NOMO-1 (cell line): ENCODE measurements around the gene EPC1.
"Not testable (repeated sequence)": the region's sequence is repeated elsewhere in the genome, so short reads cannot be mapped to it uniquely, and the experiment has no call there.

Experiments
- DNase-seq, 2 experiments: peaks; one replicate each; lab custom pipeline; 2025; ENCODE audit not compliant: unreplicated experiment in 2 of 2; lab: John Stamatoyannopoulos, UW

The EPC1 gene

GRCh38 chr10:32373031-32373430 lies 26.1 kb upstream of the EPC1 start:
- no peak for DNase-seq

- no peak for DNase-seq
Observed at GRCh38 chr10:32372000-32372875, 25.3 kb upstream of the EPC1 start.

DNA sequence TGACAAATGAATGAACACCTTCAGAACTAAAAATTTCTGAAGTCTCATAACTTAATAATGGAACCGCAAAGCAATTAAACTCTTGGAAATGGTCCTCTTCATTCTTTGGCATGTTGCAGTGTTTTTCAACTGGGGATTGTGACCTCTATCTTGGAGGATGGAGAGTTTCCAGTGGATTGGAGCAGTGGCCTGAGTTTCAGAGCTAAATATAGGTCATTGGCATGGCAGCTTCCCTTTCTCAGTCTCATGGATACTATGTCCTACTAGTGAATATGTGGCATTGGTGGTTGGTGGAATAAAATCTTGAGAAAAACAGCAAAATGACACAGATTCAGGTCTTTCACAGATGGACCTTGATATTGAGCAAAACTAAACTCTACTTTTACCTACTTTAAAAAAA lies 24.1 kb upstream of the EPC1 start:
- DNase-seq: no peak

- DNase-seq: peak; percentile 53 to 77
Observed at GRCh38 chr10:32367793-32368453, 21.0 kb upstream of the EPC1 start.

GRCh38 chr10:32366588-32366987 lies 19.6 kb upstream of the EPC1 start:
- no peak for DNase-seq

GRCh38 chr10:32366111-32366510 lies 19.2 kb upstream of the EPC1 start:
- DNase-seq: no peak

DNA sequence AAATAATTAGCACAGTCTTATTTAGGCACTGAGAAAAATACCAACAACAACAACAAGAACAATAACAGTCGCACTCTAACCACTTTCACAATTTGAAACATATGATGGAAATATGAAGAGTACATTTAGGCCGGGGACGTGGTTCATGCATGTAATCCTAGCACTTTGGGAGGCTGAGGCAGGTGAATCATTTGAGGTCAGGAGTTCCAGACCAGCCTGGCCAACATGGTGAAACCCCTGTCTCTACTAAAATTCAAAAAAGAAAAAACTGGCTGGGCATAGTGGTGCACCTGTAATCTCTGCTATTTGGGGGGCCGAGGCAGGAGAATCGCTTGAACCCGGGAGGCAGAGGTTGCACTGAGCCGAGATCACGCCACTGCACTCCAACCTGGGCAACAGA lies 18.4 kb upstream of the EPC1 start:
- not testable (repeated sequence) for DNase-seq

- DNase-seq: no peak
Observed at GRCh38 chr10:32362571-32362970, 15.6 kb upstream of the EPC1 start.

- DNase-seq: no peak
Observed at GRCh38 chr10:32360884-32361283, 13.9 kb upstream of the EPC1 start.

- no peak for DNase-seq
Observed at GRCh38 chr10:32360241-32360640, 13.3 kb upstream of the EPC1 start.

- no peak for DNase-seq
Observed at GRCh38 chr10:32357056-32357735, 10.2 kb upstream of the EPC1 start.

- not testable (repeated sequence) for DNase-seq
Observed at GRCh38 chr10:32354690-32355089, 7.7 kb upstream of the EPC1 start.

DNA sequence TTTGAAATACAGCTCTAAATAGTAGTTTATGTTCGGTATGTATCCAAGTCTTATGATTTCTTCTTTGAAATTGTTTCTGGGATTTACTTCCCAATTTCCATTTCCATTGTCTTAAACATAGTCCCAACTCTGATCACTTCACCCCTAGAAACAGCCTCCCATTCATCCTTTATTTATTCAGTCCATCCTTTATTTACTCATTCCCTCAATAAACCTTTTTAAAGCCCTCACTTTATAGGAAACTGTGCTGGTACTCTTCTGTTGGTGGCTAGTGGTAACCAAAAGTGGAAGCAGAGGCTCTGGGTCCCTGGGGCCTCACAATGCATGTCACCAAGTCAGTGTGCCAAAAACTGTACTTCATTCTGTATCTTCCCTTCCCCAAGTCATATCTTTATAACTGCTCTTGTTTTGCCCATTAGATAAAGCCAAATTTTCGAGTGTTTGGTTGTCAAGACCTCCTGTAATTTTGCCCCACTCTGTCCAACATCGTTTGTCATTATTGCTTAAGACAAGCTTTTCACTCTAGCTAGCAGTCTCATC lies 3.9 kb upstream of the EPC1 start:
- DNase-seq: no peak

DNA sequence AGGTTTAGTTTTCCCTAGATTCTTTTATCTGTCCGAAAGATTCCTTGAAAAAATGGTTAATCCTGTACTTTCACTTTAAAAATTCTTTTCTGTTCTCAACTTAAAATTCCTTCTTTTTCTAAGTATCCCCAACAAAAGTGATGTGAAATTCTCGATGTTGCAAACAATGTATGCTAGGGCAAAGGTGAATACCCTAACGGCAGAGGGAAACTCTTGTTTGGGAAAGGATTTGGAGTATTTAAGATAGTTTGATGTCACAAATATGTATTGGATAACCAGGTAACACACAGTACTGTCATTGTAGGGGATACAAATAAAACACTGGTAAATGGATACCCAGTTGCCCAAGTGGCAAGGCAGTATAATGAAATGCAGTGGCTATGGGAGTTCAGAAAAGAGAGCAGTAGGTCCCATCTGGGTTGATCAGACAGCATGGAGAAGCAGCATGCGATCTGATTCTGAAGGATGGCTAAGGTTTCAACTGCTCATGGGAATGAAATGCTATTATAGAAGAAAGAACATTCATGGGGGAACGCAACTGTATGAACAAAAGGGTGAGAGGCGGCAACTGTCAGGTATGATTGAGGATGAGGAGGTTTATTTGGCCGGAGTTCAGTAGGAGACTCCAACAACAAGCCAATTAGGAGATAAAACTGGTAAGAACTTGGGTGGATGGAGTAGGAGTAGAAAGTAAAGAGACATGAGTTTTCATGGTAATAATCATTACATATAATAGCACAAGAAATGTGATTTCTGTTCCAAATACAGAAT lies 3.2 kb upstream of the EPC1 start:
- DNase-seq: no peak

DNA sequence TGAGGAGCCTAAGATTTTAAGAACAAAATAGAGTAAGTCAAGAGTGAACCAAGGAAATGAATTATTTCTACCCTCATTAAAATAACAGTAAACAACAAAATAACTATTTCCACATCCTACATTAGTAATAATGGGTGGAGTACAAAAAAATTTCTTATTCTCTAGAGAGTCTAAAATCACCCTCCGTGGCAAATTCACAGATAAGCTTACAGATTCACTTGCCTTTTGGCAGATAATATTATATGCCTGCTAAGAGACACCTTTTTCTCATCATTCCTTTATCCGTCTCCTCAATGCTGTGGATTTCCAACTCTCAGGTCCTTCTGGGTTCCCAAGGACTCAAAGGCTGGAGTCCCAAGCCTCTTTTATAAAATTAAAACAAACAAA lies 2.2 kb upstream of the EPC1 start:
- no peak for DNase-seq

- DNase-seq: no peak
Observed at GRCh38 chr10:32348297-32349198, 1.6 kb upstream of the EPC1 start.

GRCh38 chr10:32347363-32348022 lies 535 bp upstream of the EPC1 start:
- DNase-seq: no peak

- peak; percentile 93 to 98 for DNase-seq
Observed at GRCh38 chr10:32346134-32346550, 816 bp downstream of the EPC1 start.

- no peak for DNase-seq
Observed at GRCh38 chr10:32341596-32341995, 5.4 kb downstream of the EPC1 start.
